AML-193 (cell line): ENCODE data around the gene FRY.
A peak's percentile ranks its signal among the peaks of the same experiment; 100 is the strongest.
"Not testable (repeated sequence)": the region's sequence is repeated elsewhere in the genome, so short reads cannot be mapped to it uniquely, and the experiment has no call there.

Source experiments
- DNase-seq, 2 experiments: peaks; one replicate each; lab custom pipeline; 2025; lab: John Stamatoyannopoulos, UW

Gene FRY

GRCh38 chr13:32031025-32031814 lies at the start of gene FRY:
TSS of gene FRY (plus strand) at chr13:32031774. CDS start at chr13:32031796, 22 bp downstream.
- peak; percentile 76 for DNase-seq

GRCh38 chr13:31982124-31982523 lies 49.5 kb upstream of the FRY start:
- DNase-seq: no peak

GRCh38 chr13:31982540-31982939 lies 49.0 kb upstream of the FRY start:
- DNase-seq: peak; percentile 99

- not testable (repeated sequence) for DNase-seq
Measured at GRCh38 chr13:31983696-31984095, 47.9 kb upstream of the FRY start.

- not testable (repeated sequence) for DNase-seq
Measured at GRCh38 chr13:31984388-31984787, 47.2 kb upstream of the FRY start.

- DNase-seq: no peak
Measured at GRCh38 chr13:31986676-31987470, 44.7 kb upstream of the FRY start.

- peak; percentile 18 to 21 for DNase-seq
Measured at GRCh38 chr13:31987535-31988170, 43.9 kb upstream of the FRY start.

GRCh38 chr13:31994367-31994766 lies 37.2 kb upstream of the FRY start:
- DNase-seq: not testable (repeated sequence)

- no peak for DNase-seq
Measured at GRCh38 chr13:31996601-31997000, 35.0 kb upstream of the FRY start.

- no peak for DNase-seq
Measured at GRCh38 chr13:31997641-31998040, 33.9 kb upstream of the FRY start.

GRCh38 chr13:31998131-31998530 lies 33.4 kb upstream of the FRY start:
- no peak for DNase-seq

GRCh38 chr13:32000754-32001153 lies 30.8 kb upstream of the FRY start:
- DNase-seq: not testable (repeated sequence)

- peak; percentile 89 to 93 for DNase-seq
Measured at GRCh38 chr13:32001154-32001768, 30.3 kb upstream of the FRY start.

GRCh38 chr13:32001769-32002168 lies 29.8 kb upstream of the FRY start:
- DNase-seq: no peak

GRCh38 chr13:32002873-32003272 lies 28.7 kb upstream of the FRY start:
- no peak for DNase-seq

GRCh38 chr13:32007494-32007893 lies 24.1 kb upstream of the FRY start:
- DNase-seq: no peak

- no peak for DNase-seq
Measured at GRCh38 chr13:32008518-32009175, 22.9 kb upstream of the FRY start.

GRCh38 chr13:32009362-32009761 lies 22.2 kb upstream of the FRY start:
- DNase-seq: no peak

GRCh38 chr13:32010136-32010535 lies 21.4 kb upstream of the FRY start:
- DNase-seq: no peak

- no peak for DNase-seq
Measured at GRCh38 chr13:32011971-32012370, 19.6 kb upstream of the FRY start.

GRCh38 chr13:32013181-32013580 lies 18.4 kb upstream of the FRY start:
- DNase-seq: no peak

- no peak for DNase-seq
Measured at GRCh38 chr13:32016119-32016518, 15.5 kb upstream of the FRY start.
